GM10248 (cell line): ENCODE data around the gene PROSER3.
A peak's percentile ranks its signal among the peaks of the same experiment; 100 is the strongest.

Source experiments
- CTCF ChIA-PET: fragments of 300-600 bp; sonication (Branson Sonifier 250); formaldehyde crosslinking; extraction: SDS; loops from one replicate; lab custom pipeline; 2021; ENCODE audit warnings: antibody characterized with exemption; lab: Yijun Ruan, JAX
- POLR2A ChIA-PET: fragments of 350-650 bp; sonication (Branson Sonifier 250); formaldehyde crosslinking; extraction: SDS; loops from one replicate; lab custom pipeline; 2020; ENCODE audit warnings: antibody characterized with exemption; lab: Yijun Ruan, JAX
- DNase-seq: peaks from one replicate; pipeline ENCODE4 v3.0.0; 2012; ENCODE audit errors: extremely low spot score
- CTCF ChIP-seq: IDR thresholded peaks from 2 replicates; pipeline ENCODE4 v1.5.1; 2012; ENCODE audit warnings: mild to moderate bottlenecking, low read depth; ENCODE audit errors: extremely low read depth, missing control alignments, control extremely low read depth

PROSER3 gene

GRCh38 chr19:35787227-35787799 lies 29.3 kb downstream of the PROSER3 start:
- TF ChIP-seq CTCF: no peak
- ChIA-PET CTCF (no interaction called here), POLR2A (no interaction called here)
- DNase-seq: no peak

- ChIA-PET POLR2A (interaction anchor here (0.6 kb wide), 1 partner anchor 127 kb away, joined by 3 read pairs; no protein-coding TSS in a partner anchor), CTCF (interaction anchor here (1.3 kb wide), 1 partner anchor 143 kb away, joined by 3 read pairs; no protein-coding TSS in a partner anchor)
- no peak for TF ChIP-seq CTCF
- no peak for DNase-seq
Measured at GRCh38 chr19:35788205-35788960, 30.4 kb downstream of the PROSER3 start.

- TF ChIP-seq CTCF: no peak
- ChIA-PET POLR2A (interaction anchor here (0.5 to 0.6 kb wide), 2 partner anchors 109 to 128 kb away, joined by 3 to 4 read pairs; no protein-coding TSS in a partner anchor), CTCF (interaction anchor here (0.7 to 1.3 kb wide), 4 partner anchors 11 to 142 kb away, joined by 3 read pairs; no protein-coding TSS in a partner anchor)
- DNase-seq: no peak
Measured at GRCh38 chr19:35789195-35789977, 31.4 kb downstream of the PROSER3 start.

GRCh38 chr19:35789978-35790944 lies 32.3 kb downstream of the PROSER3 start:
- CTCF ChIA-PET: interaction anchor here (0.7 to 1.7 kb wide), 5 partner anchors 11 to 141 kb away, joined by 3 to 4 read pairs (median 3); no protein-coding TSS in a partner anchor
- DNase-seq: no peak
- POLR2A ChIA-PET: interaction anchor here (0.5 kb wide), 1 partner anchor 108 kb away, joined by 4 read pairs; no protein-coding TSS in a partner anchor
- no peak for TF ChIP-seq CTCF

- CTCF ChIA-PET: interaction anchor here (1.7 kb wide), 1 partner anchor 97 kb away, joined by 4 read pairs; no protein-coding TSS in a partner anchor
Measured at GRCh38 chr19:35790981-35791813, 33.2 kb downstream of the PROSER3 start.

More at GRCh38 chr19:35790981-35791813, 33.2 kb downstream of the PROSER3 start:
- TF ChIP-seq CTCF: peak; percentile 29
- DNase-seq: no peak
- POLR2A ChIA-PET: no interaction called here
